ENCODE measurements around the gene RGS19. TPM values are rescaled to one million over a fixed set of nuclear protein-coding genes. Genes with fewer than 3 reads are reported as not detected.

The RGS19 gene, protein sequence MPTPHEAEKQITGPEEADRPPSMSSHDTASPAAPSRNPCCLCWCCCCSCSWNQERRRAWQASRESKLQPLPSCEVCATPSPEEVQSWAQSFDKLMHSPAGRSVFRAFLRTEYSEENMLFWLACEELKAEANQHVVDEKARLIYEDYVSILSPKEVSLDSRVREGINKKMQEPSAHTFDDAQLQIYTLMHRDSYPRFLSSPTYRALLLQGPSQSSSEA
- total RNA-seq (2022; extraction: Qiagen RNA extraction), result 16.6 to 28.5 TPM (median 25.9 TPM) in 5 replicates

DNA sequence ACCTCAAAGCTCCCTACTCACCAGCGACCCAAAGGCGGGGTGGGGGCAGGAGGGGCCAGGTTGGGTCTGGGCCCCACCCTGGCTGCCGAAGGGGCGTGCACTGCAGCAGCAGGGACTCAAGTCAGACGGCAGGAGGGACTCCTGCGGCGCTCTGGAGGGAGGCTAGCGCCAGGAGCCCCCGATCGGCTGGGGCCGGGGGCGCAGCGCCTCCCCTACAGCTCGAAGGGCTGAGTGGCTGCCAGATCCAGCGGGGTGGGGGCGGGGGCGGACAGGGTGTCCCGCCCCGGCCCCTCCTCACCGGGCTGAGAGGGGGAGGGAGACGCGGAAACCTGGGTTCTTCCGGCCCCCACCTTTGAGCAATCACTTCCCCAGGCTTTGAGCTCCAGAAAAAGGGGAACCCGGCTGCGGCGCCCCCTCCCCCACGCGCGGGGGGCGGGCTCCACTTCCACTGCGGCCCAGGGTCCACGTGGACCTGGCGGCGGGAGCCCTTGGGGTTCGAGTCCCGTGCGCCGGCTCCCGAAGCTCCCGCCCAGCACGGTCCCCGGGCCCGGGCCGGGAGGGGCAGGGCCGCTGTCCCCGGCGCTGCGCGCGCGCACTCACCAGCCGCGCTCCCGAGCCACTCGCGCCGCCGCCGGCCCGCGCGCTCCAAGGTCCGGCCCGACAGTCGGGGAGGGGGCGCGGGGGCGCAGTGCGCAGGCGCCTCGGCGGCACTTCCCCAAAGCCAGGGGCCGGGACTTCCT, at the start of gene RGS19:
Gene RGS19 (minus strand): TSS at position 246 of the 740 bp plus-strand sequence. CDS start 2,632 bp downstream, outside the sequence.

DNA sequence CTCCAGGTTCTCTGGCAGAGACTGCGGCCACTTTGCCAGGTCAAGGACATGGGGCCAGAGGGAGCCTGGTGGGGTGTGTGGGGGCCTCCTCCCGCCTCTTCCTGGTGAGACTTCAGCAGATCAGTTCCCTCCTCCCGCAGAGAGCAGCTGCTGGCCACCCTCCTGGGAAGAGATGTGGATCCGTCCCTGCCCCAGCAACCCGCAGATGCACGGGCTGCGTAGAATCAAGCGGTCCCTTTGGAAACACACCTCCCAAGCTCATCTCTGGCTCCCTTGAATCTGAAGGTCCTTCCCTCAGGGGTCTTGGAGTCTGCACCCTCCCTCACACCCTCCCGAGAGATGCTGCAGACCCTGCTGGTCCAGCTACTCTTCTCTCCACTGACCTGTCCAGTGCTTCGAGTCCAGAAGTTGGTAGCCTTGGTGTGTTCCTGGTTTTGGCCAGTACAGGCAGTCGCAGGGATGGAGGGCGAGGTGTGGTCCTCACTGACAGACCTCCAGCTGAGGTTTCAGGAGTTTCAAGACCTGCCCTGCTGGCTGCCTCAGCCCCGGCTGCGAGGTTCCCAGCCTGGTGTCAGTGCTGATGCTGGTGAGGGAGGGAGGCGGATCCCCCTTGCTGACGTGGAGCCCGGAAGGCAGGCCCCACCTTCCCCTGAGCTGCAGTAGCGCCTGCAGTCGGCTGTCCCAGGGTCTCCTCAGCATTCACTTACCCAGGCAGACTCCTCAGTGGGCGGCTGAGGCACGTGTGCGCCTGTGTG, 27.8 kb upstream of the RGS19 start, which contains the start of gene NPBWR2:
Gene NPBWR2 (minus strand): TSS at position 585 of the 755 bp plus-strand sequence. CDS start 734 bp downstream, outside the sequence.

DNA sequence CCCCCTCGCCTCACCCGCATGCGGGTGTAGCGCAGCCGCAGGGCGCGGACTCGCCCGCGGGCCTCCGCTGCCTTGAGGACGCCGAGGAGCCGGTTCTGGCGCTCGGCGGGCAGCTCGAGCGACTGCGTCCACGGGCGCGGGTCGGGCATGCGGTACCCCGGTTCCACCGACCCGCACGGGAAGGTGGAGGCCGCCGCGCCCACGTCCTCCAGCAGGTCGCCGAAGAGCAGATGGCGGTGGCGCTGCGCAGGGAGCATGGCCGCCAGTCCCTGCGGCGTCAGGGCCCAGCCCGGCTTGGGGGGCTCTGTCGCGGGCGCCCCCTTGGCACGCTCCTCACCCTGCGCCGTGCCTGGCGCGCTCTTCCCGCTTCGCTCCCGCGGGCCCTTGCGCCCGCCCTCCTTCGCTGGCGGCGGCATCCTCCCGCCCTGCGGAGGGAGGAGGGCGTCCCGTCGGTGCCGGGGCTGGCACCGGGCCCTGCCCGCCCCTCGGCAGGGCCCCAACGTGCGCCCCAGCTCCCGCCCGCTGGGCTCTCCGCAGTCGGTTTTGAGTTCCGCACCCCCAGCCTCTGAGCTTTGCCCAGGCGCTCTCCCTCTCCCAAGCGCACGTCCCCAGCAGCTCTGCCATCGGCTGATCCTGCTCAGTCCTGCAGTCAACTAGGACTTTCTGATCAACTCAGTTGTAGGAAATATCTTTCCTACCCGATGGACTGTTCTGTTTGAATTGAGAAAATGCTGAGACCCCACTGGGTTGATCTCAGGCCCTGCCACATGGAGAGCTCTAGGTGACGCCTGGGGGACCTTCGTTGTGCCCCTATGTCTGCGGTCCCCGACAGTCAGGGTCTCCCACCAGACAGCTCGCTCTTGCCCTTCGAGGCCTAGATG, 4.7 kb upstream of the RGS19 start, which contains the start of gene LKAAEAR1:
Gene LKAAEAR1 (minus strand): TSS at position 595 of the 881 bp plus-strand sequence. CDS start 179 bp downstream, at position 416.

GRCh38 chr20:64080013-64080812, 895 bp upstream of the RGS19 start, which contains the start of gene OPRL1:
TSS of gene OPRL1 (plus strand) at chr20:64080082. CDS start at chr20:64092721, 12,639 bp downstream.

DNA sequence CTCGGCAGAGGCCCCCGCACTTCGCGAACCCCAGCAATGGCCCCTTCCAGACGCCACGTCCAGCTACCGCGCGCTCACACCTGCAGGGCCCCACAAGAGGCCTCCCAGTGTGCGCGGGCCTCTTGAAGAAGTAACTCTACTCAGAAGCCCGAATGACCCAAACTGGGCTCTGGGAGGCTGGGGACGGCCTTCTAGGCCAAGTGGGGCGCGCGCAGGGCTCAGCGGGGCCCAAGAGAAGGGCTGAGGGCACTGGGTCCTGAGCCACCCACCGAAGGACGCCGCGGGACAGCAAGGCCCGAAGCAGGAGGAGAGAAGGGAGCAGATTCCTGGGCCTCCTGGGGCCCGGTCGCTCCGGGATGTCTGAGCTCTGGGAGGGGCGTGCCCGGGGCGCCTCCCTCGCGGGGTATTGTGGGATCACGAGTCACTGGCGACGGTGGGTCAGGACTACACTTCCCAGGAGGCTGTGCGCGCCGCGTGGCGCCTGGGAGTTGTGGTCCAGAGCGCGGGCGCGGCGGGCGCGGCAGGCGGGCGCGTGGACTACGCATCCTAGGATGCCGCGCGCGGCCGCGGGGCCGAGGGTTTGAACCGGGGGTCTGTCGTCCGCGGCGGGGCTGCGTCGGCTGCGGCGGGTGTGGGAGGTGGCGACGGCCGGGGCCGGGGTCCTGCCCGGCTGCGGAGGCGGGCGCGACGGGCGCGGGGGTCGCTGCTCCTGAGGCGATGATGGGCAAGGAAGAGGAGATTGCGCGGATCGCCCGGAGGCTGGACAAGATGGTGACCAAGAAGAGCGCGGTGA, 16.5 kb downstream of the RGS19 start, which contains the start of gene TCEA2:
Gene TCEA2 (plus strand): TSS at position 603 of the 793 bp plus-strand sequence. CDS start 115 bp downstream, at position 718.

GRCh38 chr20:64049060-64049877, 30.0 kb downstream of the RGS19 start, which contains the start of gene SOX18:
TSS of gene SOX18 (minus strand) at chr20:64049639. CDS start at chr20:64049516, 123 bp downstream.

DNA sequence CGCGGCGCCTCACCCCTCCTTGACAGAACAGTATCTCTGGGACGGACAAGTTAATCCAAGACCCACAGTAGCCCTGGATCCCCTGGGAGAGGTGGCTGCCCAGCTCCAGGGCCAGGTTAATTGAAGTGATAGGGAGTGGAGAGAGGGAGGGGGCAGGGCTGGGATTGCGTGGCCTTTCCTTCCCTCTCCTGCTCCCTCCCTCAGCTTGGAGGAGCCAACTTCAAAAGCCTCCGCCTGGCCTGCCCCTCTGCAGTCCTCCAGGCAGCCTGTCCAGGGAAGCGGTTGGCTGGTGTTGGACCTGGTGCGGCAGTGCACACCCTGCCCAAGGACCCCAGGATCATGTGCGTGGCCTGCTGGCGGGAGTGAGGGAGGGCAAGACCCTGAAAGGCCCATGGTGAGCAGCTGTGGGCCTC, 43.4 kb downstream of the RGS19 start, which contains the start of gene C20orf204:
Gene C20orf204 (plus strand): TSS at position 250 of the 413 bp plus-strand sequence. CDS start 142 bp downstream, at position 392.

Other genes starting within 250 kb of the RGS19 start
- gene ZBTB46, start 248.3 kb downstream of the RGS19 start, total RNA-seq (2022; extraction: Qiagen RNA extraction), result 0.66 to 0.99 TPM (median 0.84 TPM) in 5 replicates
- gene ABHD16B, start 218.0 kb downstream of the RGS19 start, total RNA-seq (2022; extraction: Qiagen RNA extraction), result not detected in 5 replicates
- gene TPD52L2, start 214.2 kb downstream of the RGS19 start, total RNA-seq (2022; extraction: Qiagen RNA extraction), result 125 to 137 TPM (median 132 TPM) in 5 replicates
- gene DNAJC5, start 184.4 kb downstream of the RGS19 start, total RNA-seq (2022; extraction: Qiagen RNA extraction), result 24.0 to 32.2 TPM (median 30.1 TPM) in 5 replicates
- gene UCKL1, start 123.1 kb downstream of the RGS19 start, total RNA-seq (2022; extraction: Qiagen RNA extraction), result 22.7 to 40.0 TPM (median 33.2 TPM) in 5 replicates
- gene ZNF512B, start 109.6 kb downstream of the RGS19 start, total RNA-seq (2022; extraction: Qiagen RNA extraction), result 8.5 to 13.9 TPM (median 13.1 TPM) in 5 replicates
- 0.05 TPM in 1 of 5 replicates, not detected in the others for gene SAMD10, start 99.9 kb downstream of the RGS19 start, total RNA-seq (2022; extraction: Qiagen RNA extraction)
- 53.1 to 56.9 TPM (median 54.6 TPM) in 5 replicates for gene PRPF6, start 98.4 kb downstream of the RGS19 start, total RNA-seq (2022; extraction: Qiagen RNA extraction)
- gene C20orf204, start 43.3 kb downstream of the RGS19 start, total RNA-seq (2022; extraction: Qiagen RNA extraction), result 0.20 to 0.62 TPM (median 0.50 TPM) in 5 replicates
- 1.1 to 2.4 TPM (median 2.0 TPM) in 5 replicates for gene SOX18, start 29.9 kb downstream of the RGS19 start, total RNA-seq (2022; extraction: Qiagen RNA extraction)
- gene TCEA2, start 16.3 kb downstream of the RGS19 start, total RNA-seq (2022; extraction: Qiagen RNA extraction), result 30.5 to 48.7 TPM (median 46.9 TPM) in 5 replicates
- 0.52 to 0.80 TPM (median 0.54 TPM) in 5 replicates for gene OPRL1, start 564 bp upstream of the RGS19 start, total RNA-seq (2022; extraction: Qiagen RNA extraction)
- 0.82 to 1.7 TPM (median 1.3 TPM) in 5 replicates for gene LKAAEAR1, start 4.9 kb upstream of the RGS19 start, total RNA-seq (2022; extraction: Qiagen RNA extraction)
- not detected in 5 replicates for gene NPBWR2, start 28.0 kb upstream of the RGS19 start, total RNA-seq (2022; extraction: Qiagen RNA extraction)
- 0.03 to 0.30 TPM (median 0.10 TPM) in 5 replicates for gene MYT1, start 84.9 kb upstream of the RGS19 start, total RNA-seq (2022; extraction: Qiagen RNA extraction)
- gene PCMTD2, start 176.2 kb upstream of the RGS19 start, total RNA-seq (2022; extraction: Qiagen RNA extraction), result 7.7 to 13.9 TPM (median 11.9 TPM) in 5 replicates